Panc1 (cell line): ENCODE results near the gene RAB10. TPM values are rescaled to one million over a fixed set of nuclear protein-coding genes. Genes with fewer than 3 reads are reported as not detected.

Experiments used
- total RNA-seq: library from RNA; stranded (reverse); gene quantifications from one replicate; pipeline ENCODE4 v1.2.1, GENCODE V29; 2021; ENCODE audit not compliant: unreplicated experiment

Gene RAB10
- total RNA-seq, 1 experiment from 2014 or later, result 208 TPM

Other genes with a start within 250 kb of the RAB10 start
- 43.4 TPM for gene ASXL2, start 155.6 kb upstream of the RAB10 start, total RNA-seq
- 55.7 TPM for gene KIF3C, start 51.6 kb upstream of the RAB10 start, total RNA-seq
- 12.4 TPM for gene GAREM2, start 139.0 kb downstream of the RAB10 start, total RNA-seq
- gene HADHA, start 210.5 kb downstream of the RAB10 start, total RNA-seq, result 148 TPM
- 106 TPM for gene HADHB, start 210.9 kb downstream of the RAB10 start, total RNA-seq